ENCODE results near the gene SPACA7. TPM values are rescaled to one million over a fixed set of nuclear protein-coding genes. Genes with fewer than 3 reads are reported as not detected.

Gene SPACA7
- total RNA-seq, 4 donors from 2014 or later, result not detected

GRCh38 chr13:112438515-112438914, 62.4 kb downstream of the SPACA7 start:
- peaks cover 7% of the 10 kb centered on the region in 2 donors for H3K9me3 ChIP-seq
- TF ChIP-seq POLR2A (IDR thresholded peaks at IDR 0.05), result no peak
- no peak for TF ChIP-seq CTCF (IDR thresholded peaks at IDR 0.05)
- TF ChIP-seq EP300 (IDR thresholded peaks at IDR 0.05; ENCODE audit: low read depth), result no peak
- no peak for TF ChIP-seq POLR2AphosphoS5 (IDR thresholded peaks at IDR 0.05)
- H3K27ac ChIP-seq, result no peak overlapping the region
- WGBS, 2 donors (ENCODE audit: low coverage in 1 of 2), result 85 to 86% methylated on average over 2 of the region's 2 CpGs
- no peak for DNase-seq
- H3K4me1 ChIP-seq, result no peaks in the 10 kb centered on the region
- H3K27me3 ChIP-seq, result peaks cover 24% of the 10 kb centered on the region
- intact Hi-C loops (cut with DNase I; ENCODE audit: low total_unique reads), result no loop called here
- in situ Hi-C loops (cut with MboI; ENCODE audit: low pct_ligation_motif_present in 1 of 4, low pct_unique_long_range_greater_than_20kb in 1 of 4, low sequenced_read_pairs in 3 of 4), result loop anchor here in 3 of 4 donors (25.0 kb wide), 2 partner anchors 351 to 976 kb away; no protein-coding TSS in a partner anchor
- no peak overlapping the region for H3K4me3 ChIP-seq
- no peaks in the 10 kb centered on the region for H3K36me3 ChIP-seq

- TF ChIP-seq EP300 (IDR thresholded peaks at IDR 0.05; ENCODE audit: low read depth) (no peak), POLR2A (IDR thresholded peaks at IDR 0.05) (no peak), CTCF (IDR thresholded peaks at IDR 0.05) (no peak), POLR2AphosphoS5 (IDR thresholded peaks at IDR 0.05) (no peak)
- Histone ChIP-seq H3K9me3 (peaks cover 7% of the 10 kb centered on the region in 2 donors), H3K36me3 (no peaks in the 10 kb centered on the region), H3K27me3 (peaks cover 48% of the 10 kb centered on the region), H3K4me3 (no peak overlapping the region), H3K27ac (no peak overlapping the region), H3K4me1 (no peaks in the 10 kb centered on the region)
- intact Hi-C loops (cut with DNase I; ENCODE audit: low total_unique reads) (no loop called here), in situ Hi-C loops (cut with MboI; ENCODE audit: low pct_ligation_motif_present in 1 of 4, low pct_unique_long_range_greater_than_20kb in 1 of 4, low sequenced_read_pairs in 3 of 4) (loop anchor here (10.0 to 25.0 kb wide), 3 partner anchors 354 to 979 kb away; no protein-coding TSS in a partner anchor)
- 88 to 90% methylated on average over 2 to 16 of the region's 17 CpGs for WGBS, 2 donors (ENCODE audit: low coverage in 1 of 2)
- DNase-seq, result no peak
Observed at GRCh38 chr13:112441226-112441625, 65.1 kb downstream of the SPACA7 start.

- in situ Hi-C loops (cut with MboI; ENCODE audit: low pct_ligation_motif_present in 1 of 4, low pct_unique_long_range_greater_than_20kb in 1 of 4, low sequenced_read_pairs in 3 of 4), result loop anchor here (10.0 to 25.0 kb wide), 3 partner anchors 355 to 980 kb away; no protein-coding TSS in a partner anchor
- intact Hi-C loops (cut with DNase I; ENCODE audit: low total_unique reads), result no loop called here
- WGBS, 2 donors (ENCODE audit: low coverage in 1 of 2), result 85% methylated on average over 19 of the region's 19 CpGs; no CpG with 5 or more reads in 1 of the 2 donors
- Histone ChIP-seq H3K27me3 (peaks cover 48% of the 10 kb centered on the region), H3K36me3 (no peaks in the 10 kb centered on the region), H3K4me1 (no peaks in the 10 kb centered on the region), H3K27ac (no peak overlapping the region), H3K9me3 (peaks cover 7% of the 10 kb centered on the region in 2 donors), H3K4me3 (no peak overlapping the region)
- DNase-seq, result no peak
- TF ChIP-seq CTCF (IDR thresholded peaks at IDR 0.05) (no peak), EP300 (IDR thresholded peaks at IDR 0.05; ENCODE audit: low read depth) (no peak), POLR2A (IDR thresholded peaks at IDR 0.05) (no peak), POLR2AphosphoS5 (IDR thresholded peaks at IDR 0.05) (no peak)
Observed at GRCh38 chr13:112441779-112442310, 65.7 kb downstream of the SPACA7 start.

- no peak overlapping the region for H3K4me3 ChIP-seq
- H3K27me3 ChIP-seq, result peaks cover 48% of the 10 kb centered on the region
- no peaks in the 10 kb centered on the region for H3K4me1 ChIP-seq
- H3K27ac ChIP-seq, result no peak overlapping the region
- peaks cover 7% of the 10 kb centered on the region in 2 donors for H3K9me3 ChIP-seq
- no peak for DNase-seq
- in situ Hi-C loops (cut with MboI; ENCODE audit: low pct_ligation_motif_present in 1 of 4, low pct_unique_long_range_greater_than_20kb in 1 of 4, low sequenced_read_pairs in 3 of 4) (loop anchor here (10.0 to 25.0 kb wide), 3 partner anchors 355 to 980 kb away; no protein-coding TSS in a partner anchor), intact Hi-C loops (cut with DNase I; ENCODE audit: low total_unique reads) (no loop called here)
- TF ChIP-seq EP300 (IDR thresholded peaks at IDR 0.05; ENCODE audit: low read depth) (no peak), POLR2A (IDR thresholded peaks at IDR 0.05) (no peak), POLR2AphosphoS5 (IDR thresholded peaks at IDR 0.05) (no peak), CTCF (IDR thresholded peaks at IDR 0.05) (no peak)
- 35 to 36% methylated on average over 5 to 21 of the region's 21 CpGs for WGBS, 2 donors (ENCODE audit: low coverage in 1 of 2)
- no peaks in the 10 kb centered on the region for H3K36me3 ChIP-seq
Observed at GRCh38 chr13:112442483-112443090, 66.4 kb downstream of the SPACA7 start.
